Right renal pelvis (tissue), 4 donors: Measurements from ENCODE around the gene PELI2. TPM values are rescaled to one million over a fixed set of nuclear protein-coding genes. Genes with fewer than 3 reads are reported as not detected.

ENCODE experiments used
- DNase-seq, 4 donors: peaks; one replicate each; pipeline ENCODE4 v3.0.0-alpha.2; 2013; ENCODE audit warnings: low read depth in 4 of 4, low spot score in 3 of 4, missing footprints in 1 of 4
- polyA plus RNA-seq, 4 donors: library from polyadenylated mRNA; unstranded; fragments of 120-200 nt; gene quantifications; one replicate each; pipeline ENCODE4 v1.2.1, GENCODE V29; 2013; ENCODE audit not compliant: insufficient read length in 4 of 4

PELI2 gene
- polyA plus RNA-seq, 4 donors: 27.0 to 35.3 (median 29.9) TPM

DNA sequence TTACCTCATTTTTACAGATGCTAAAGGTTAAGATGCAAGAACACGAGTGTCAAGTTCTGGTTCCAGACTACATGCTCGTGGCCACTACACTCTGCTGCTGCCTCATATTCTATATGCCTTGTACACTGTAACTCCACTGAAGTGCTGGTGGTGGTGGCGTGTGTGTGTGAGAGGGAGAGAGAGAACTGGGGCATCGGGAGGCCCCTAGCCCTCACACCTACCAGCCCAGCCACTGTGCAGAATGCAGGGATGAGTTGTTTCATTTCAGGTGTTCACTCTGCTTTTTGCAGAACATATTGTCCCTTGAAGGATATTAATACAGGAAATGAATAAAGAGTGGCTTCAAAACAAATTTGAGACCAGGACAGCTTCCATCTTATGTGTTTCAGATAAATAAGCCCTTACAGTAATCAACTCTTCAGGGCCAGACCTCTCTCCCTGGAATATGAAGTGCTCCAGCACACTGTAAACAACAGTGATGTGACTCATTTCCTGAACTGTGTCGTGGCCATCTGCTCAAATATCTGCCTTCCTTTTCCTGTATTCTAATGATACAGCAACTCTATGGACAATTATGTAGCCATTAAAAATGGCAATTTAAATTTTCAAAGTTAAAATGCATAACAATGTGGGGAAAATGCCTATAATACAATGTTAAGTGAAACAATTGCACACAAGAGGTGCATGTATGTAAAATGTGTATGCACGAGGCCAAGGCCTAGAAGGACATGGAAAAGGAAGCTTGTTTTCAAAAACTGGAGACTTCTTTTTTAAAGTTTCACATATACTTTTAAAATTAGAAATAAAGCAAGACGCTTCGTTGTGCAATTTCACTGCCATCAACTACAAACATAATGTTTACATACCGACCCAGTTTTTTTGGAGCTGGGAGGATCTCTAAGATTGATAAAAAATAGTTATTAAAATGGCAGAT lies 215.4 kb downstream of the PELI2 start:
- no peak for DNase-seq

GRCh38 chr14:56334458-56334857 lies 216.2 kb downstream of the PELI2 start:
- no peak for DNase-seq

DNA sequence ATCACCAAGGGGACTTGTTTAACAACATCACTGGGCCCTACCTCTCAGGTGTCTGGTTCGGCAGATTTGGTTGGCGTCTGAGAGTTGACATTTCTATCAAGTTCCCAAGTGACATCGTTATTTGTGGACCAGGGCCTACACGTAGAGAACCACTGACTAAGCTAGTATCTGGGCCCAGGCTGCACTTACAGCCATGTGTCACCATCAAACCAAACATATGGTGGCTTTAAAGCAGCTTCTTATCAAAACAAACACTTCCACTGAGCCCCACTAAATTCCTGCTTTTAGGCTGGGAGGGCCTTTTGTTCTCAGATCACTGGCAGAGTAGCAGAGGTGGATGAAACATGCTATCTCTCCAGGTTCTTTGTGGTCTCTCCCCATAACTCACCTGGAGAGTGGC lies 220.5 kb downstream of the PELI2 start:
- no peak for DNase-seq

GRCh38 chr14:56339855-56340701 lies 221.9 kb downstream of the PELI2 start:
- peak; percentile 26 to 58 (median 32) for DNase-seq

GRCh38 chr14:56340932-56341331 lies 222.7 kb downstream of the PELI2 start:
- DNase-seq: no peak

- peak in 1 of 4 donors; percentile 8 for DNase-seq
Measured at GRCh38 chr14:56341766-56342493, 223.7 kb downstream of the PELI2 start.

DNA sequence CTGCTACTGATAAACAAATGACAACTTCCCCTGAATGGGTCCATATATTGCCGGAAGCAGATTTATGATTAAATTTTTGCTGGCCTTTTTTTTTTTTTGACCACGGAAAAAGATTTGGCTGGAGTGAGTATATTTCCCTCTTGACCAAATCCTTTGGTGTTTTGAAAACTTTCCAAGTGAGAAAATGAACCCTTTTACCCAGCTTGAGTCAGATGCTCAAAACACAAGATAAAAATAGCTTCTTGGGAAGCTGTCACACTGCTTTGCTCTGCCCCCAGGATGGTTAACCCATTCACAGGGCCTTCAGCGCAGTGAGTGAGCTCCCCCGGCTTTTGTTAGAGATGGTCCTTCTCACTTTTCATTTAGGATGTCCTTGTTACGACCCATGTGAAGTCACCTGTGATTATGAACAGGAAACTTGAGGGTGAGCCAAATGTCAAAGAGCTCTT lies 224.3 kb downstream of the PELI2 start:
- peak in 1 of 4 donors; percentile 8 for DNase-seq

- DNase-seq: no peak
Measured at GRCh38 chr14:56349960-56350359, 231.7 kb downstream of the PELI2 start.
